Effector memory CD8-positive, alpha-beta T cell (primary cell): ENCODE data around the gene DNAAF8.

Experiments
- ATAC-seq: fragments of 150-1000 bp; cut with Tn5 transposase; replicated peaks from 2 replicates; pipeline ENCODE4 v1.10.0; 2021; ENCODE audit warnings: mild to moderate bottlenecking, moderate library complexity
- DNase-seq, 3 experiments: peaks; one replicate each; pipeline ENCODE4 v3.0.0; 2021
- H3K27ac Mint-ChIP-seq, 2 donors: one replicate each; pipeline ENCODE4 v1.8.0; 2022; ENCODE audit warnings: mild to moderate bottlenecking in 2 of 2, mixed read lengths in 2 of 2, moderate library complexity in 2 of 2
- H3K27me3 Mint-ChIP-seq, 2 donors: one replicate each; pipeline ENCODE4 v1.8.0; 2022; ENCODE audit warnings: mixed read lengths in 2 of 2
- H3K36me3 Mint-ChIP-seq: one replicate; pipeline ENCODE4 v1.8.0; 2022; ENCODE audit warnings: mild to moderate bottlenecking, moderate library complexity, mixed read lengths; ENCODE audit not compliant: insufficient read depth
- H3K4me1 Mint-ChIP-seq, 2 donors: one replicate each; pipeline ENCODE4 v1.8.0; 2022; ENCODE audit warnings: low read depth in 2 of 2, mixed read lengths in 2 of 2
- H3K4me3 Mint-ChIP-seq, 2 donors: one replicate each; pipeline ENCODE4 v1.8.0; 2022; ENCODE audit warnings: mild to moderate bottlenecking in 2 of 2, mixed read lengths in 2 of 2, moderate library complexity in 2 of 2
- H3K9me3 Mint-ChIP-seq, 2 donors: one replicate each; pipeline ENCODE4 v1.8.0; 2022; ENCODE audit warnings: mixed read lengths in 2 of 2

Gene DNAAF8

DNA sequence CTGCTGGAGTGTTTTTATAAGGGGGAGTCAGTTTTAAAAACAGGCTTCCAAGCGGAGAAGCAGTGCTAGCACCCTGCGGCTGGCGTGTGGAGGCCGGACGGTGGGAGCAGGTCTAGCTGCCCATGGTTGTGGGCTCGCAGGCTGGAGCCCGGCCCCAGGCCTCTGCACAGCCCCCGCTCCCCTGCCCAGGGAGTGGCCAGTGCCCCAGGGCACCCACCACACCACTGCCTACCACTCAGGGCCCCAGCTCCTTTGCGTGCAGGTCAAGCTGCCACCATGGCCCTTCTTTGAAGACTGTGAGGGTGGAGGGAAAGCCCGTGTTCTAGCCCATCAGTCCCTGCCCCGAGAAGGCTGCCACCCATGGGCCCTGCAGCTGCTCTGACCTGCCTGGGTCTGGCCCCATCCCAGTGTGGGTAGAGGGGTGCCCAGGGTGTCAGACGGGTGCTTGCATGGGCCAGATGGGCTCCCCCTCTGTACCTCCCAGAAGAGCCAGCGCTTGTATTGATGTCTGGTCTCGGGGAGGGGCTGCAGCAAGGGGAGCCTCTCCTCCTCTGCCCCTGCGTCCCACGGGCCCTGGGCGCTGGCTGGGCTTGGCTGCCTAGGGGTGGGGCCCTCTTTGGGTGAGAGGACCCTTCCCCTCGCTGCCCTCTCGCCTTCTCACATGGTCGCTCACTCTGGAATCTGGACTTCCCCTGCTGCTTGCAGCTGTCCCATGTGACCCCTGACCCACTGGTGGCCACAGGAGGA, 42.5 kb upstream of the DNAAF8 start:
- ATAC-seq (no peak), DNase-seq (no peak)
- peak overlapping the region in 1 of 2 donors; percentile 85 for H3K27ac Mint-ChIP-seq
- no peaks in the 10 kb centered on the region for H3K27me3 Mint-ChIP-seq
- peaks cover 38% of the 10 kb centered on the region for H3K36me3 Mint-ChIP-seq
- peak overlapping the region in 1 of 2 donors; percentile 72 for H3K4me3 Mint-ChIP-seq
- peaks cover 16 to 17% of the 10 kb centered on the region in 2 donors for H3K4me1 Mint-ChIP-seq
- H3K9me3 Mint-ChIP-seq = no peaks in the 10 kb centered on the region

DNA sequence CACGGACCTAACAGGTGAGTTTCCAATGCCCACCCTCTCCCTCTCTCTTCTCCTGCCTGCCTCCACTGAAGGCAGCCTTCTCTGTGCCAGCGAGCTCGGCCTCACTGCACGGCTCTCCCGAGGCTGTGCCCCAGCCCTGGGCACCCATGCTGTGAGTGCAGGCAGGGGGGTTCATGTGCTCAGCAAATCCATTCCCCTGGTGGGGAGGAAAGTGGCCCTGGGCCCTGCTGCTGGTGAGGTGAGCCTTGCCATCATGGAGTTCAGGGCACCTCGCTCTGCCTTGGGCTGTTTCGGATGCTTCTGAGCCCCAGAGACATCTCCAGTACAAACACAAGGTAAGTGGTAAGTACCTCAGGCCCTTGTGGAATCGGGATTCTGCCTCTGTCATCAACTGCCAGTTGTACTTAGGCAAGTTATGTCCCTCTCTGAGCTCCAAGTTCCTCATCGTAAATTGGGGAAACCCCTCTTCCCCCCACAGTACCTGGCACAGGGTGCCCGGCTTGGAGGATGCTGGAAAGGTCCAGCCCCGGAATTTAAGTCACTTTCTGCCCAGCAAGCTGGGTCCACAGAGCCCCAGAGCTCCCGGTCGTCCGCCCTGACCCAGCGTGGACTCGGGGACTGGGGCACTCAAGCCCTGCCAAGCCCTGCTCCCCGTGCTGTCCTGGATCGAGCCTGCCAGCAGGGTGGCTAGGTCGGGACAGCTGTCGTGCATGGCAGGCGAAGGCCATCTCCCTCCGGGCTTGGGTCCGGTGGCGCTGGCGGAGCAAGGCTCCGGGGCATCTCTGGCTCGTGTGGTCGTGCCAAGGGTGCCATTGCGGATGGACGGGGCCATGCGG, 41.7 kb upstream of the DNAAF8 start:
- DNase-seq = peak in 1 of 3 experiments; percentile 15
- peak overlapping the region; percentile 80 to 82 for H3K4me3 Mint-ChIP-seq
- H3K36me3 Mint-ChIP-seq = peaks cover 37% of the 10 kb centered on the region
- H3K27me3 Mint-ChIP-seq = no peaks in the 10 kb centered on the region
- H3K27ac Mint-ChIP-seq = peak overlapping the region; percentile 85 to 86
- H3K4me1 Mint-ChIP-seq = peaks cover 16 to 17% of the 10 kb centered on the region in 2 donors
- H3K9me3 Mint-ChIP-seq = no peaks in the 10 kb centered on the region
- ATAC-seq = peak; percentile 6

DNA sequence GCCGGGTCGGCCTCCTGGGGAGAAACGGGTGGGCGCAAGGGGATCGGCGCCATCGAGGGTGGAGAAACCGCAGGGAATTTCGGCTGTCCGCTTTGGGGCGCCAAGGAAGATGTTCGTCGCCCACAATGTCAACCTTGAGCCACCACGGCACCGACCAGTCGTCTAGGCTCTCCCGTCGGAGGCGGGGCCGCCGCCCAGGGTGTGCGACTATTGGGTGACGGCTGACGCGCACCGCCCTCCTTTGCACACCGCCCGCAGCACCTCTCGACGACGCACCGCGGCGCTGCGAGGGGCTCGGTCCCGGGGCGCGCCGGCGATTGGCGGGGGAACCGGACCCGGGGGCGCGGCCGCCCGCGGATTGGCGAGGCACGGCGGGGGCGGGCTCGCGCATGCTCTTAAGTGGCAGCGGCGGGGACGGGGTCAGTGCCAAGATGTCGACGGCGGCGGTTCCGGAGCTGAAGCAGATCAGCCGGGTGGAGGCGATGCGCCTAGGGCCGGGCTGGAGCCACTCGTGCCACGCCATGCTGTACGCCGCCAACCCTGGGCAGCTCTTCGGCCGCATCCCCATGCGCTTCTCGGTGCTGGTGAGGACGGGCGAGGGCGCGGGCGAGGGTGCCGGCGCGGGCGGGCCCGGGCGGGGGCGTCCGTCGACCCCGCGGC, 40.9 kb upstream of the DNAAF8 start, which contains the start of gene NUDT16L1:
TSS of gene NUDT16L1 (plus strand) at position 267 of the 660 bp plus-strand sequence. CDS start at position 432, 165 bp downstream.
- Mint-ChIP-seq H3K9me3 (no peaks in the 10 kb centered on the region), H3K36me3 (peaks cover 40% of the 10 kb centered on the region), H3K27me3 (no peaks in the 10 kb centered on the region), H3K4me1 (peaks cover 16 to 17% of the 10 kb centered on the region in 2 donors), H3K27ac (peak within 1 kb of the TSS; percentile 86 to 88), H3K4me3 (peak within 1 kb of the TSS; percentile 80 to 82)
- DNase-seq (peak; percentile 94 to 98 (median 97)), ATAC-seq (peak; percentile 90)

DNA sequence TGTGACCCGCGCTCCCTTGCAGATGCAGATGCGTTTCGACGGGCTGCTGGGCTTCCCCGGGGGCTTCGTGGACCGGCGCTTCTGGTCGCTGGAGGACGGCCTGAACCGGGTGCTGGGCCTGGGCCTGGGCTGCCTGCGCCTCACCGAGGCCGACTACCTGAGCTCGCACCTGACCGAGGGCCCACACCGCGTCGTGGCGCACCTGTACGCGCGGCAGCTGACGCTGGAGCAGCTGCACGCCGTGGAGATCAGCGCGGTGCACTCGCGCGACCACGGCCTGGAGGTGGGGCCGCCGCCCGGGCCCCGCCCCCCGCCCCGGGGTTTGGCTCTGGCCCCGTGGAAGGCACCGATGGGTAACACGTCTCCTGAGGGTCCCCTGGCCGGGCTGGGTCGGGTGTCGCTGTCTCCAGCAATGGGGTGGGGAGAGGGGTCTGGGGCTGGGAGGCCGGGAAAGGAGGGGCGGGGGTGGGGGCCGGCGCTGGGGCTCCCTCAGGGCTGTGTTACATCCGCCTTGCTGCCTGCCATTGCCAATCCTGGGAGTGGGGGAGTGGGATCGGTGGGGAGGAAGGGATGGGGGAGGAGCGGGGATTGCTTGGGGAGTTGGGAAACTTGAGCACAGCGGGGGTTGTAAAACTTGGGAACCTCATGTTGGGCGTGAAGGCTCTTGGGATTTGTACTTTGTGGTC, 40.2 kb upstream of the DNAAF8 start:
- Mint-ChIP-seq H3K36me3 (peaks cover 46% of the 10 kb centered on the region), H3K27me3 (no peaks in the 10 kb centered on the region), H3K27ac (peak overlapping the region; percentile 86 to 88), H3K9me3 (no peaks in the 10 kb centered on the region), H3K4me3 (peak overlapping the region; percentile 80 to 82), H3K4me1 (peaks cover 16 to 17% of the 10 kb centered on the region in 2 donors)
- ATAC-seq (peak; percentile 51), DNase-seq (peak; percentile 32 to 43 (median 35))

DNA sequence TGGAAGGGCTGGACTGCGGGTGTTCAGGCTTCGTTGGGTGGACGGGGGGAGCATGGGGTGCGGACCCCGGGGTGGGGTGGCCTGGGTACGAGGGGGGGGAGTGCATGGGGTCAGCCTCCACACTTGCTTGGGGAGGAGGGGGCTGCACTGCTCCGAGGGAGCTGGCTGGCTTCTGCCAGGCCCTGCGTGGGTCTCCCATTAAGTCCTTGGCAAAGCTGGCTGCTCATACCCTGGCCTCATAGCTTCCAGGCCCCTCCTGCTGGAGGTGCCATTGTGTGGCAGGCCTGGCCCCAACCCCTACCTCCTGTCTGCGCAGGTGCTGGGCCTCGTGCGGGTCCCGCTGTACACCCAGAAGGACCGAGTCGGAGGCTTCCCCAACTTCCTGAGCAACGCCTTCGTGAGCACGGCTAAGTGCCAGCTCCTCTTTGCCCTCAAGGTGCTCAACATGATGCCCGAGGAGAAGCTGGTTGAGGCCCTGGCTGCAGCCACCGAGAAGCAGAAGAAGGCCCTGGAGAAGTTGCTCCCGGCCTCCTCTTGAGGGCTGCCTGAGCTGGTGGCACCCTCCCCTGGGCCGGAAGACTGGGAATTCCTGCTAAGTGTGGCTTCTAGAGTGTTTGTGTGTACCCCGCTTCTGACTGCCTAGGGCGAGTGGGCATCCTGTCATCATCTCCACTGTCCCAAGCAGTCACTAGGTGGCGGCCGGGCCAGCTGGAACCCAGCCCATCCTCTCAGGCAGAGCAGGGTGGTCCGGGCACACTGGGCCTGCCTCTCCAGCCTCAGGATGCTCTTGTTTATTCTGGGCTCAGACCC, 39.5 kb upstream of the DNAAF8 start:
- Mint-ChIP-seq H3K4me1 (peaks cover 16 to 17% of the 10 kb centered on the region in 2 donors), H3K36me3 (peaks cover 48% of the 10 kb centered on the region), H3K27me3 (no peaks in the 10 kb centered on the region), H3K9me3 (no peaks in the 10 kb centered on the region), H3K4me3 (peak overlapping the region; percentile 80 to 82), H3K27ac (peak overlapping the region; percentile 41 to 88)
- DNase-seq = no peak
- no peak for ATAC-seq

DNA sequence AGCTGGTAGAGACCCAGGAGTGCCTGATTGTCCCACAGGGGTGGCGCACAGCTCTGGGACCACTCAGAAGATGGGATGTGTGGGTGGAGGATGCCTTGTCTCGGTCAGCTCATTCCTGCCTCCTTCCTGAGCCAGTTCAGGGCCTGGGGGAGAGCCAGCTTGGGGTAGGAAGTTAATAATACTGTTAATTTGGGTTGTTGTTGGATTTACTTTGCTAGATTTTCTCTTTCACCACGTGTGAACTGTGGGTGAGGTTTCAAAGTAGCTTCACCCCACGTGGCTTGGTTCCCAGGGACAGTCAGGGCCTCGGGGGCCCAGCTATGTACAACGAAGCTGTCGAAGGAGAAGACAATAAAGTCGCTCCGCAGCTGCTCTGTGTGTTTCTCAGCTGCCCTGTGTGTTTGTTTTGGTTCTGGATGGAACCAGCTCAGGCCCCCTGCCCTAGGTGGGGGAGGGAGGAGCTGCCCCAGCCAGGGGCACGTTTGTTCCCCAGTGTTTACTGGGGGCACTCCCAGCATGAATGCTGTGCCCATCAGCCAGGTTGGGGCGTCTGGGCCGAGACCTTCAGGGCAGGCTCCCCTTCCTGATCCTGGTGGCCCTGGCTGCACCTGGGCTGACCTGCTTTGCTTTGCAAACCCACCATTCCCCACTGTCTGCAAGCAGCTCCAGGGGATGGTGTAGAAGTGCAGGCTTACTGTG, 38.7 kb upstream of the DNAAF8 start:
- ATAC-seq (no peak), DNase-seq (no peak)
- H3K4me3 Mint-ChIP-seq = peak overlapping the region; percentile 80 to 82
- H3K9me3 Mint-ChIP-seq = no peaks in the 10 kb centered on the region
- peaks cover 49% of the 10 kb centered on the region for H3K36me3 Mint-ChIP-seq
- no peaks in the 10 kb centered on the region for H3K27me3 Mint-ChIP-seq
- peaks cover 16 to 17% of the 10 kb centered on the region in 2 donors for H3K4me1 Mint-ChIP-seq
- peak overlapping the region; percentile 41 to 88 for H3K27ac Mint-ChIP-seq

DNA sequence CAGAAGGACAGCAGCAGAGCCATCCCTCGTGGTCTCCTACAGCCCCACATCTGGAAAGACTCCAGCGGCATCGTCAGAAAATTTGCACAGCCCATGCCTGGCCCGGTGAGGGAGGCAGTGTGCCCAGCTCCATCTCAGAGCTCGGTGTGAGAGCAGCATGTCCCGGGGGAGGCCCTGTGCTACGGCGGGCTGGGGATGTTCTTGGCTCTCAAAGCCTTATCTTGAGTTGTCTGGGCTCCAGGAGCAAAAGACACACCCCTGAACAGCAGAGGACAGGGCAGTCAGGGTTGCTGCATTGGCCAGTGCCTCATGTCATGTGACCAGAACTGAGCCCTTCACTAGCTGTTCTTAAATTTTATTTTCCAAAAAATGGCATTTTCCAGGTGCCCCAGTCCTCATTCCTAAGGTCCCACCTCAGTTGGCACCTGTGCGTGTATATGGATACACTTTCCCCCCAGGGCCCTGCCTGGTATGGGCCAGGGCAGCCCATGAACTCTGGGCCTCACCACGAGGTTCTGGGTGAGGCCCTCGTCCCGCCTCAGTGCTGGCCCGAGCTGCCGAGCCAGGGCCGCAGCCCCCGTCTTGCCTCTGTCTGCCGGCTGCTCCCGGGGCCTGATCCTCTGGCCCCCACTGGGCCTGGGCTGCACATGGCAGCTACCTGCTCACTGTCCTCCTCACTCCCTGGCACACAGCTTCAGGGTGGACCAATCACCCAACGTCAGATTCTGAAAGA, 38.0 kb upstream of the DNAAF8 start:
- Mint-ChIP-seq H3K9me3 (no peaks in the 10 kb centered on the region), H3K27ac (peak overlapping the region in 1 of 2 donors; percentile 71), H3K36me3 (peaks cover 50% of the 10 kb centered on the region), H3K4me1 (peaks cover 13 to 15% of the 10 kb centered on the region in 2 donors), H3K27me3 (no peaks in the 10 kb centered on the region), H3K4me3 (peak overlapping the region in 1 of 2 donors; percentile 82)
- DNase-seq (no peak), ATAC-seq (no peak)

DNA sequence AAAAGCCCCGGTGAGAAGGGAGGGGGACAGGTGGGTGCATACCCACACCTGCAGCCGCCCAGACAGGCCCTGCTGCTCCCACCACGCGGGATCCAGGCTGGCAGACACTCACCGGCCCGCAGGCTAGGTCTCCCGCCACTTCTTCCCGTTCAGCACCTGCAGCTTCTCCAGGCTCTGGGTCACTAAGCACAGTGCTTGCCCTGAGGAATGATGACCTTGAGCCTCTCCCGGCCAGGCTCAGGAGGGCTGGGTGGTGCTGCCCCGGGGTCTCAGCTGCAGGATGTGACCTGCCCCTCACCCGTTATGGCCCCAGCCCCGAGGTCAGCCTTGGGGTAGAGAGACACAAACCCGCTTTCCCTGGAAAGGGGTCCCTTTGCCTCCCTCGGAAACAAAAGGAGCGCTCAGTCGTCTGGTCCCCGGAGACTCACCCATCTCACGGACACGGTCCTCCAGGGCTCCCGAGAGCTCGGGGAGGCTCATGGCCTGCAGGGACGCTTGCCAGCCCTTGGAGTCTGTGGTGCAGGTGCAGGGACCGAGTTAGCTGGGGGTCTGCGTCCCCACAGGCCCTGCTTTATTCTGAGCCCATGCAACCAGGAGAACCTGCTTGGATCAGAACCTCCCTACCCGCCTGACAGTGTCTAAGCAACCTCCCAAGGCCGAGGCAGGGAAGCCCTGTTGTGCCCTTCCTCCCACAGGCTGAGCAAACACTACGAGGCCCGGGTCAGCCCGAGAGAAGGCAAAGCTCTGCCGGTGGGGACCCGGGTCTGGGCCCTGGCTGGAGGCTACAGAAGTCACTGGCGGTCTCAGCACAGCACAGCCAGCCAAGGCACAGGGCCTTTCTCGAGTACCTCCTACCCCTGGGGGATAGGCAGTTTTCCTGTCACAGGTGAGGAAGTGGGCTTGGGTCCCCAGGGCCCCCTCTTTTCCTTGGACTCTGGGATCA, 37.2 kb upstream of the DNAAF8 start:
- DNase-seq (no peak), ATAC-seq (no peak)
- H3K27ac Mint-ChIP-seq = peak overlapping the region in 1 of 2 donors; percentile 71

DNA sequence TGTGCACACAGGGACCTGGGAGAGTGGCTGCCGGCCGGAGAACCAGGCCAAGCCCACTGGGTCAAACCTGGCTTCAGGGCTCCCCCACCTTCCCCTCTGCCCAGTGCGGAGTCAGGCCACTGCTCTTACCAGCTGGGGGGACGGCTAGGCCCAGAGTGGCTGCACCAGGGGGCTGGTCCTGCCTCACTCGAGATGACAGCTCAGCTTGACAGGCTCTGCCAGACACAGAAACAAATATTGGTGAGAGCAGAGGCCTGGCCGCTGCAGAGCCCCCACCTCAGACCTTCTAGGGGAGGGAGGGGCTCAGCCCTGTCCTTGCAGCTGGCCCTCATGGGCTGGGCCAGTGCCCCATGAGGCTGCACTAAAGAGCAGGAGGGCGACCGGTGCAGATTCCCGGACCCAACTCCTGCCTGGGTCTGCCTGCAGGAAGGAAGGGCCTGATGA, 36.5 kb upstream of the DNAAF8 start:
- H3K4me3 Mint-ChIP-seq = no peak overlapping the region
- peak overlapping the region in 1 of 2 donors; percentile 49 for H3K27ac Mint-ChIP-seq
- DNase-seq (no peak), ATAC-seq (no peak)
- no peaks in the 10 kb centered on the region for H3K9me3 Mint-ChIP-seq
- H3K27me3 Mint-ChIP-seq = no peaks in the 10 kb centered on the region
- peaks cover 7 to 8% of the 10 kb centered on the region in 2 donors for H3K4me1 Mint-ChIP-seq
- H3K36me3 Mint-ChIP-seq = peaks cover 56% of the 10 kb centered on the region

More for the DNA sequence above, 37.2 kb upstream of the DNAAF8 start:
- Mint-ChIP-seq H3K36me3 (peaks cover 54% of the 10 kb centered on the region), H3K4me3 (peak overlapping the region in 1 of 2 donors; percentile 48), H3K27me3 (no peaks in the 10 kb centered on the region), H3K9me3 (no peaks in the 10 kb centered on the region), H3K4me1 (peaks cover 11 to 14% of the 10 kb centered on the region in 2 donors)

DNA sequence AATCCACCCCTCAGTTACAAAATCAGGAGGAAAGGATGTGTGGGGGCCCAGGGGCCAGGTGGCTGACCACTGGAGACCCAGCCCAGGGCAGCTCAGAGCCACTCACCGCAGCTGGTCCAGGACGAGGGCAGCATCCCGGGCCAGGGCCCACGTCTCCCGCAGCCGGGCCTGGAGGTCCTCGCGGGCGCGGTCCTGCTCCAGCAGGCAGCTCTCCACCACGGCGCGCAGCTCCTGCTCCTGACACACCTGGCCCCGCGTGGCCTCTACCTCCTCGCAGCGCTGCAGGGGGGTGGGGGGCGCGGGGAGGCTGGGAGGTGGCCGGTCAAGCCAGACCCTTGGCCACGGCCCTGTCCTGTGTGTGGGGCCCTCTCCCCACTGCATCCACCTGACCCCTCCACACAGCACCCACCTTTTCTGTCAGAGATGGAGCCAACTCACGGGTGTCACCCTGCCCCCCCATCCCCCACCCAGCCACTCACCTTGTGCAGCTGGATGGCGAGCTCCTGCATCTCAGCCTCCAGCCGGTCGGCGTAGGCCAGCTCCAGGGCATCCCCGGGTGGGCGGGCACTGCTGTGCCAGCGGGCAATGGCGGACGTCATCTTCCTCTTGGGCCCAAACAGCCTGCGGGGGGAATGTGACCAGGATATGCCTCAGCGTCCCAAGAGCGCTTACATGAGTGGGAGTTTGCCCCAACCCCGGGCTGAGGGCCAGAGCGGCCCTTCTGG, 35.9 kb upstream of the DNAAF8 start:
- ATAC-seq = no peak
- Mint-ChIP-seq H3K4me3 (no peak overlapping the region), H3K27me3 (no peaks in the 10 kb centered on the region), H3K4me1 (peaks cover 7 to 8% of the 10 kb centered on the region in 2 donors), H3K27ac (peak overlapping the region in 1 of 2 donors; percentile 51), H3K36me3 (peaks cover 54% of the 10 kb centered on the region), H3K9me3 (no peaks in the 10 kb centered on the region)
- DNase-seq = no peak
